Ramos (cell line): ENCODE data around the gene STX8.

ENCODE experiments used
- in situ Hi-C: fragments of 300-500 bp; cut with MboI; formaldehyde crosslinking; loops from one replicate; pipeline ENCODE4 v1.14.3; 2022; ENCODE audit warnings: low sequenced_read_pairs; ENCODE audit not compliant: unreplicated experiment

STX8 gene

DNA sequence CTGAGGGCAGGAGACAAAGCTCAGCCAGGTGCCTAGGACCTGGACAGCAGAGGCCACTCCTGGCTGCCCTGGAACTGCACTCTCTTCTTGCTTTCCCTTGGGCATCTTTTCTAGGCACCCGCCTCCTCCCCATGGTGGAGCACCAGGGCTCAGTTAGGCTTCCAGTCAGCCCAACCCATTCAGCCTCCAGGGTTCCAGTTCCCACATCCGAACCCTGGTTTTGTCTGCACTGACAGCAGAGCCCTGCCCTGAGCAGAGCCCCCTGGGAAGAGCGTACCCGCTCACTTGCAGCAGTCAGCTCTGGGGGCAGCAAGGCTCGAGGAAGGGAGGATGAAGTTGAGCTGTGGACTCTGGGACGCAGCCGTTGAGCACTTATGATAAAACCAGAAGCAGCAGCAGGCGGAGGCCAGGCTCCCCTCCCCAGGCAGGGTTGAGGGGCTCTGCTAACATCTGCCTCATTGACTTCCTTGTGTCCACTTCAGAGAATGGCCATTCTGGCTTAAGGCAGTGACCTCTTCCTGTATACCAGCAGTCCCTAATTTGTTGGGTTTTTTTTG is 341.2 kb downstream of the STX8 start:
- in situ Hi-C loops, result no loop called here

DNA sequence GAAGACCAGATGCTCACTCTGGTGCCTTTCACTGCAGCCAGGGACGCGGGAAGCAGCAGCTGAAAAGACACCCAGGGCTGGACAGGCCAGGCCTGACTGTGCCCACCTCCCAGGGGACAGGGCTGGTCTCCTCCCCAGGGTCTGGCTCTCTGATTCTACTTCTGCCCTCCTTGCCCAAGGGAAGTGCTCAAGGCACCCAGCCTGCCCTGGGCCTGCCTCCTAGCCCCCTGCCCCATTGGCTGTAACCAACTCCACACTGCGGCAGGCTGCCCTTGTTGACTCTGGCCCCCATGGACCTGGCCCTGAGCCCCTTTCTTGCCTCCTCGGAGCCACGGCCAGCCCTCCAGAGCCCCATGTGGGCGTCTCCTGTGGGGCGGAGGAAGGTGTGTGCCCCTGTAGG is 341.9 kb downstream of the STX8 start:
- in situ Hi-C loops, result no loop called here

- in situ Hi-C loops, result no loop called here
Measured at GRCh38 chr17:9233271-9233599, 342.4 kb downstream of the STX8 start.

GRCh38 chr17:9232591-9233270 is 342.9 kb downstream of the STX8 start:
- in situ Hi-C loops, result no loop called here

GRCh38 chr17:9232155-9232475 is 343.5 kb downstream of the STX8 start:
- in situ Hi-C loops, result no loop called here

DNA sequence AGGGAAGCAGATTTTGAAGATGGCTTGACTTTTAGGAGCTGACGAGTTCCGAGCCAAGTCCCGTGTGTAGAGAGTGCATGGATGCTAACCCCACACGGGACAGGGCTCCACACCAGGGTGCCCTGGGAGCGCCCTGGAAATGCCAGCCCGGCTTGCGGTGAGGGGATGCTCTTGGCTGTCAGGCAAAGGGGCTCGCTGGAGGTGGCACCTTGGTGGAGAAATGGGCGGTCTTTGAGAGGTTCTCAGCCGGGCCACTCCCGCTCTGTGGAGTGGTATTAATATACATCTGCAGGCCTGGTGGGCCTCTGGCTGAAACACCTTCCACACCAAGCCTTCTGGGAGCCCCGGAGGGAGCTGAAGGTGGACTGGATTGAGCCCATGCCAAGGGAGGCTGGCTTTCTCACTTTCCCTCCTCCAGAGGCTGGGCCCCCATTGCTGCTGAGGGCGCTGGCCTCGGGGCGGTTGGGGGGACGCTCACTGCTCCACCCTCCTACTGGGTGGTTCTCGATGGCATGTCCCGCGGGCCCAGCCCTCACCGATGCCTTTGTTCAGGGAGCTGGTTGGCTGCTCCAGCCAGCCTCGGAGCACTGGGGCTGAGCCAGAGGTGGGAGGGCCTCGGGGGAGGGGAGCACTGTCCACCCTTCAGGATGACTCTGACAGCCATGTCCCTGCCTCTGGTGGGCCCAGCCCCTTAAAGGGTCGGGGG is 344.0 kb downstream of the STX8 start:
- in situ Hi-C loops, result no loop called here

DNA sequence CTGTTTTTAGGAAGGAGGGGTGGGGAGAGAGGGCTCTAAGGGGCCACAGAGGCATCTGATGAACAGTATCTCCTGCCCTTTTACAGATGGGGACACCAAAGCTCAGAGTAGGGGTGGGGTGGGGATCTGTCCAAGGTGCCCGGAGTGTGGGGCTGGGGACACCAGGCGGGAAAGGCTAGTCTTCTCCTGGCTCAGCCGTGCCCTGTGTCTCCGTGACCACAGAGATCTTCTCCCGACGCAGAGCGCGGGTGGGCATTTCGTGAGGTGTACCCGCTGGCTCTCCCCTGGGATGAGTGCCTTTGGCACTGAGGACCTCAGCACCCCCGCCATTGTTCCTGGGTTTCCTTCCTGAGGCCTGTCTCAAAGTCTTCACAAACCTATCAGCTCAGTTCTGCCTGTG is 344.8 kb downstream of the STX8 start:
- in situ Hi-C loops, result no loop called here

DNA sequence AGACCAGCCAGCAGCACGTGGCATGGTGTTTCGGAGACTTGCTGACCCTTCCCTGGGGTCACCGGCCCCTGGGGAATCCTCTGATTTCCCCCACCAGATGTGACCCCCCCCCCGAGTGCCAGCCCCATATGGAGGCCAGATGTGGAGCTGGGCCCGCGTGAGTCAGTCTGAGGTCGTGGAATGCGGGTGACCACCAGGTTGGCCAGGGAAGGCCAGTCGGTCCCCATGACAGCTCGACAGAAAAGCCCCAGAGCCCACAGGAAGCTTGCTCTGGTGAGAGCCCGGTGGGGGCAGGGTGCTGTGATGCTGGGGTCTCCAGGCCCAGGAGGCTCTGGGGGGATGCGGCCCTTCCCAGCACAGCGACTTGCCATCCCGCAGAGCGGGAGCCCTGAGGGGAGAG is 345.3 kb downstream of the STX8 start:
- in situ Hi-C loops, result no loop called here

GRCh38 chr17:9229826-9230201 is 345.8 kb downstream of the STX8 start:
- in situ Hi-C loops, result no loop called here

- in situ Hi-C loops, result no loop called here
Measured at GRCh38 chr17:9229160-9229825, 346.3 kb downstream of the STX8 start.

- in situ Hi-C loops, result no loop called here
Measured at GRCh38 chr17:9228408-9229159, 347.0 kb downstream of the STX8 start.

DNA sequence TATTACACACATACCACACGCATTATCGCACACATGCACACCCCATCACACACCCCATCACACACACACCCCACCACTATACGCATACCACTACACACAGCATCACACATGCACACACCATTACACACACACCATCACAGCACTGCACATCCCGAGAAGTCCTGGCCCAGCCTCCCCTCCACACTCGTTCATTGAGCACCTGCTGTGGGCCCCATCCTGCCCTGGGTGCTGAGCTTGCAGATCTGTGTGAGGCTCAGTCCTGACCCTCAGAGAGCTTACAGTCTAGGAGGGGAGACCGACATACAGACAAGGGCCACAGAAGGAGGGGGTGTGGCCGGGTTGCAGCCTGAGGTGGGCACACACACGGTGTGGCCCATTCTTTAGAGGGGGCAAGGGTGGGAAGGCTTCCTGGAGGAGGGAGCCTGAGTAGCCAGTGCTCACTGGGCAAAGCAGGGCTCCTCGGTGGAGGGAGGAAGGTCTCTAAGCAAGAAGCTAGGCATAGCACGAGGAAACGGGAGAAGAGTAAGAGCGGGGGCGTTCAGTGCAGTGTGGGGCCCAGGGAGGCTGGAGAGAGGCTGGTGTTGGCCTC is 347.7 kb downstream of the STX8 start:
- in situ Hi-C loops, result no loop called here

- in situ Hi-C loops, result no loop called here
Measured at GRCh38 chr17:9226794-9227135, 348.9 kb downstream of the STX8 start.

DNA sequence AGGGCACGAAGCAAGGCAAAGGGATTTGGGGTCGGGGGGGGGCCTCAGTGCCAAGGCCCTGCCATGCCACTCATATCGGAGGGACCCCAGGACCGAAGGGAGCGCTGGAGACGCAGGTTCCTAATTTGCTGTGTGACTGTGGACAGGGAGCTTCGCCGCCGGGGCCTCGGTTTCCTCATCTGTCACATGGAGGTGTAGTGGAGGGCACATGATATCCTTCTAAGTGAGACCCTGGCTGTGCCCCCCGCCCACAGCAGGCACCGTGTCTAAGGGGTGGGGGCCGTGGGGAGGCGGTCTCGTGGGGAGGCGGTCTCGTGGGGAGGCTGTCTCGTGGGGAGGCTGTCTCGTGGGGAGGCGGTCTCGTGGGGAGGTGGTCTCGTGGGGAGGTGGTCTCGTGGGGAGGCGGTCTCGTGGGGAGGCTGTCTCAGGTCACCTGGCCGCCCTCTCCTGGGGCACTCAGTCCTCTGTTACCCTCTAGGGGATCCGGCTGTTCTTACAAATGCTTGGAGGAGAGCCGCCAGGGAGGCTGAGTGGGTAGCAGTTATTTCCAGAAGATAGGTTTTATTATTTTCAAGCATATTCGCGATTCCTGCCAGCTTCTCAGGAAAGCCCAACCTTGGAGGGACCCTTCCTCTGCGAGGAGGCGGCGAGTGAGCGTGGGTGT is 349.4 kb downstream of the STX8 start:
- in situ Hi-C loops, result no loop called here

- in situ Hi-C loops, result no loop called here
Measured at GRCh38 chr17:9225305-9226101, 350.1 kb downstream of the STX8 start.

DNA sequence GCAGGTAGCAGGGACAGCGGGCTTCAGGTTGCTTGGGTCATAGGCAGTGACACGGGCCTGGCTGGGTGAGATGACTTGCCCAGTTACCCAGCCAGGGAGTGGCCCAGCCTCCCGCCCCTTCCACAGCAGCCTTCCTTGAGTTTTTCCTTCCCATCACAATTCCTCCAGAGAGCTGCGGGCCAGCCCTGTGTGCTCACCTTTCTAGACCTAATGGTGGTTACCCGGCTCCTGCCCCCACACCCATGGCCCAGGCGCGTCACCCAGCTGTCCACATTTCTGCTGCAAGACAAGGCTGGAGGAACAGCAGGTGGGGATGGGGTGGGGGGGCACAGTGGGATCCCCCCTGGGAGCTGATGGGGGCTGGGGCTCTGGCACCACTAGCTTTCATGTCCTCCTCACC is 351.1 kb downstream of the STX8 start:
- in situ Hi-C loops, result no loop called here

GRCh38 chr17:9223531-9223930 is 352.1 kb downstream of the STX8 start:
- in situ Hi-C loops, result no loop called here

GRCh38 chr17:9221922-9222180 is 353.8 kb downstream of the STX8 start:
- in situ Hi-C loops, result no loop called here

DNA sequence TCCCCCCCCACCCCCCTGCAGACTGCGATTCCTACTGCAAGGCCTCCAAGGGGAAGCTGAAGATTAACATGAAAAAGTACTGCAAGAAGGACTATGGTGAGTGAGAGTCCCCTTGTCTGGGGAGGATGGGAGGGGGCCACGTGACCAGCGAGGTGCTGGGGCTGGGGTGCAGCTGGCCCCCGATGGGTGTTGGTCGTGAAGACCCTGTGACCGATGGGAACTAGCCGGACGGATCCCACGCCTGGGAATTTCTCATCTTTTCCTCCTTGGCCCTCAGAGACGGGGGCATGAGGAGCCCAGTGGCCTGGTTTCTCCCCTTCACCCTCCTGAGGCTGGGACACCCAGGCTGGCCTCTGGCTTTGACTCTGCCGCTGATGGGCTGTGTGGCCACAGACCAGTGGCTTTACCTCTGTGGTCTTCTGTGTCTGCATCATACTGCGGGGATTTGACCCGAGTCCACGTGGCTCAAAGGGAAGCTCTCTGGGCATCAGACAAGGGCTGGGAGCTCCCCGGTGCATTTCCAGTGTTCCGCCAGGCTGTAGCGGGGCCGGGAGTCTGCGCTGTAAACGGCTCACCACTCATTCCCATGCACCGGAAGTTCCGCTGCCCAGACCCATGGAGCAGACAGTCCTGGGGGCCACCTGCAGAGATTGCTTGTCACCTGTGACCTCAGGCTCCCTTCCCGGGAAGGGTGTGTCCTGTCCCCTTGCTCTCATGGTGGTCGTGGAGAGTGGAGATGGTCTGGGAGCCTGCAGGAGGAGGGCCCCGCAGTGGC is 354.3 kb downstream of the STX8 start:
- in situ Hi-C loops, result no loop called here
